ENCODE results near the gene CLEC16A.

DNA sequence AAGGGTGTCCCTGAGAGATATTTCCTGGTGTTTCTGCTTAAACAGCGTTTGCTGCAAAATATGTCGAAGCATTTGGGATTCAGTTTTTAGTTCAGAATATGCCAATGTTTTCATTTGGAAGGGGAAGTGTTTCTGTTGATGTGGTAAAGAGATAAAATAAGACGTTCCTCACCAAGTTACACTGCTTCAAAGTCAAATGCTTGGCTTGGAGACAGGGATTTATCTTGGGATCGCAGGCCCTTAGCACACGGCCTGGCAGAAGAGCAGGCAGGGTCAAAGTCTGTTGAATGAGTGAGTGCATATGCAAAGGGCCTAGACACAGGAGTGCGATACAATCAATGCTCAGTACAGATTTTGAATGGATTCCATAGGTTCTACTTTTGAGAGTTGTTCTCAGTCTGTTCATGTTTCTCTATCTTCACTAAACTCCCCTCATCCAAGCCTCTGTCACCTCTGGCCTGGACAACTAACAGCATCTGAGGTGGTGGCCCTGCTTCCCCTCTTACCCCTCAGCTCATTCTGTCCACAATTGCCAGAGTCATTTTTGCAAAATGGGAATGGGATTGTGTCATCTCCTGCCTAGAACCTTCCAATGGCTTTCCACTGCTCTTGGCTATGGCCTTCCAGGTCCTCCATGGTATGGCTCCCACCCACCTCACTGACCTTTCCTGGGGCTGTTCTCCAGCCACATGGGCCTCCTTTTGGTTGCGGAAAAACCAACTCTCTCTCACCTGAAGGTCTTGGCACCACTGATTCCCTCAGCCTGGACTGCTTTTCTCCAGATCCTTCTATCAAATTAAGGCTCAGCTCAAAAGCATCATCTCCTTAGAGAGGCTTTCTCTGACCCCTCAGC lies 5.3 kb upstream of the CLEC16A start:
- no peak for TF ChIP-seq NUFIP1 (IDR thresholded peaks at IDR 0.05; ENCODE audit: partially characterized antibody)
- no peak for TF ChIP-seq EZH2 (IDR thresholded peaks at IDR 0.05; ENCODE audit: borderline replicate concordance, low read depth, low read length)
- no peak for TF ChIP-seq EHMT2 (IDR thresholded peaks at IDR 0.05)
- TF ChIP-seq ZNF639 (CRISPR knock-in tag; conservative IDR thresholded peaks at IDR 0.05 in 1 of 2, IDR thresholded peaks at IDR 0.05 in 1 of 2) = no peak
- TF ChIP-seq GMEB1 (CRISPR knock-in tag; IDR thresholded peaks at IDR 0.05) = no peak
- TF ChIP-seq SMAD4 (CRISPR knock-in tag; conservative IDR thresholded peaks at IDR 0.05) = no peak
- TF ChIP-seq KLF16 (IDR thresholded peaks at IDR 0.05) = no peak
- TF ChIP-seq ELF1 (tag; IDR thresholded peaks at IDR 0.05) = no peak

All from K562 (cell line).